GM12891 (cell line): Measurements from ENCODE around the gene RPL35.

Experiments
- DNase-seq: peaks from one replicate; pipeline ENCODE4 v3.0.0; 2011; ENCODE audit warnings: low spot score; ENCODE audit not compliant: insufficient read length
- FAIRE-seq: peaks from 2 replicates; lab custom pipeline; 2011; peaks lifted over from hg19 to GRCh38; lab: Jason Lieb, UNC
- PAX5 ChIP-seq: IDR thresholded peaks from 2 replicates; pipeline ENCODE4 v1.6.1; 2011; ENCODE audit warnings: low read length, moderate library complexity, mild to moderate bottlenecking; ENCODE audit not compliant: insufficient read depth, severe bottlenecking
- POLR2A ChIP-seq: IDR thresholded peaks from 2 replicates; pipeline ENCODE4 v1.6.1; 2011; ENCODE audit warnings: low read depth, low read length, control low read depth
- POLR2AphosphoS5 ChIP-seq: IDR thresholded peaks from 2 replicates; pipeline ENCODE4 v1.6.1; 2011; ENCODE audit warnings: low read depth, low read length, control low read depth
- POU2F2 ChIP-seq: IDR thresholded peaks from 2 replicates; pipeline ENCODE4 v1.6.1; 2011; ENCODE audit warnings: low read depth, mild to moderate bottlenecking, control low read depth, low read length, moderate library complexity
- SPI1 ChIP-seq: IDR thresholded peaks from 2 replicates; pipeline ENCODE4 v1.6.1; 2011; ENCODE audit warnings: low read depth, low read length, control low read depth
- TAF1 ChIP-seq: IDR thresholded peaks from 2 replicates; pipeline ENCODE4 v1.6.1; 2011; ENCODE audit warnings: low read depth, low read length, control low read depth

RPL35 gene

DNA sequence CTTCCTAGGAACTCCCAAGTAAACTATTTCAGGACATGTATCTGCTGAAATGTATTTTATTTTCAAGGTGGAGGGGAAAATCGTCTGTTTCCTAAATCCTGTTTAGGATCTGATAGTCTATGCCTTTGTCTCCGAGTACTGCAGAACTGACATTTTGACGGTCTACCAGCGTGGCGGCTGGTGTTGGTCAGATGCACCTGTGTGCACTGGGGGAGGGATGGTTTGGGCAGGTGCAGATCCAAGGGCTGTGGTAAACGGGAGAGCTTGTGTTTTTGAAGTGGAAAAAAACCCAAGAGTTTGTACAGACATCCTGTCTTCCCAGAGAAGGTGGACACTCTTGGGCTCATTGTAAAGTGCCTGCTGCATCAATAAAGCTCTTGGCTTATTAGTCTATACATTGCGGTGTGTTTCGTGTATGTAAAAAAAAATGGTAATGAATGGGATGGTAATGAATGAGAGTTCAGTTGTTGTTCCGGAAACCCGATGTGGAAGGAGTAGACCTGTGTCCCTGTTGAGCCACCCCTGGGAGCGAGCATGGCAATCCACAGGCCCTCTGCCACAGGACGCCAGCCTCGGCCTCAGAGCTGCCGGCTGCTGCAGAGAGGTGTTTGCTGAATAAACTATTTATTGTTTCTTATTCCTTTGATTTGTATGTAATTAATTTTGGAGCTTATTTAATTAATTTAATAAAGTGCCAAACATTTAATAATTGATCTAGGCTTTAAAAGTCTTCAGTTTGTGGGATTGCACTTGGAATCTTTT lies 15.4 kb upstream of the RPL35 start:
- no peak for FAIRE-seq
- TF ChIP-seq PAX5 (no peak), SPI1 (no peak), TAF1 (no peak), POLR2AphosphoS5 (peak; percentile 19; the same call in 1 of the 2 replicates), POLR2A (no peak), POU2F2 (no peak)
- DNase-seq, result no peak

DNA sequence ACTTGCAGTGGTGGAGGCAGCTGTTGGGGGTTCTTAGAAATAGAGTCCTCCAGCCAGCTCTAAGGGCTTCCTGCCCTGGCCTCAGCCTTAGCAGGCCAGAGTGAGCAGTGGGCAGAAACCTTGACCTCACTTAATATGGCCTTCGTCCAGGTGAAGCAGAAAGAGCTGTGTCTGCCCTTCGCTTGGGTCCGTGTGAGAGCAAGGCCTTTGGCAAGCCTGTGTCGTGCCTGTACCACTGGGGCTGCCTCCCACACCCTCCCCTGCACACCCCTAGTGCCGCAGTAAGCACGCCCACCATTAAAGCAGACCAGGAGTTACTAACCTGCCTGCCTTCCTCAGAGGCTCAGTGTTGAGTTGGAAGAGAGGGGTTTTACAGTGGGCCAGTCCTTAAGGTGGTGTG lies 13.7 kb upstream of the RPL35 start:
- no peak for TF ChIP-seq SPI1
- no peak for TF ChIP-seq PAX5
- TF ChIP-seq POLR2A, result no peak
- no peak for FAIRE-seq

DNA sequence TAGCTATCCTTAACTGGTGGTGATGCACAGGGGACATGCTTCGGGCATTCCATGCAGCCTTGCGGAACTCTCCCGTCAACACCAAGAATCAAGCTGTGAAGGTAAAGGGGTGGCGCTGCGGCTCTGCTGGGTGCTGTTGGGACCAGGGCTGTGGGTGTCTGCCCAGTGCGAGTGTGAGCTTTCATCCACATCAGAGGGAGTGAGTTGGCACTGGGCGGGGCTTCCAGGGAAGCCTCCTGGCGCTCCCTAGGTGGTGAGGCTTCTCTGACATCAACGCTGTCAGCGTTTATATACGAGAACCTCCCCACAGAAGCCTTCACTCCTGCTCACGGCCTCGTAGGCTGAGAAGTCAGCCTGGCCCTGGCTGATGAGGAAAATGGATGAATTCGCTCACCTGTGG lies 11.9 kb upstream of the RPL35 start:
- DNase-seq, result no peak
- TF ChIP-seq TAF1 (no peak), POLR2AphosphoS5 (no peak), POU2F2 (no peak), PAX5 (no peak), POLR2A (no peak)
- no peak for FAIRE-seq

More for the DNA sequence above, 13.7 kb upstream of the RPL35 start:
- no peak for DNase-seq

DNA sequence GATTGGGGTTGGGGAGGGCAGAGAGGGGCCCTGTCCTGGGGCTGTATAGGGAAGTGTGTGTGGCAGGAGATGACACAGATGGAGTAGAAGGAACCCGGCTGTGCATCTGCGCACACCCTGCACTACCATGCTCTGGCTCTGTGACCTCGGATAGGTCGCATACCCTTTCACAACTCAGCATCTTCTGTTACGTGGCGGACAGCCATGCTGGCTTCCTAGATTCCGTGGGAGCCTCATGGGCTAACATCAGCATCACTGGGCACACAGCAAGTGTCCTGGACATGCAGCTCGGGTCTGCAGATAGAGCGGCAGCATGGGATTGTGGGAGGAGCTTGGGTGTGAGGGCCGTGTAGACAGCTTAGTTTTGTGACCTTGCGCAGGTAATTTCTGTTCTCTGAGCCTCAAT lies 9.4 kb upstream of the RPL35 start:
- FAIRE-seq, result no peak
- TF ChIP-seq POLR2AphosphoS5 (0 out of 2 replicates have a peak, but pooled peaks have one; percentile 5), POU2F2 (no peak), POLR2A (0 out of 2 replicates have a peak, but pooled peaks have one; percentile 26)
- no peak for DNase-seq

DNA sequence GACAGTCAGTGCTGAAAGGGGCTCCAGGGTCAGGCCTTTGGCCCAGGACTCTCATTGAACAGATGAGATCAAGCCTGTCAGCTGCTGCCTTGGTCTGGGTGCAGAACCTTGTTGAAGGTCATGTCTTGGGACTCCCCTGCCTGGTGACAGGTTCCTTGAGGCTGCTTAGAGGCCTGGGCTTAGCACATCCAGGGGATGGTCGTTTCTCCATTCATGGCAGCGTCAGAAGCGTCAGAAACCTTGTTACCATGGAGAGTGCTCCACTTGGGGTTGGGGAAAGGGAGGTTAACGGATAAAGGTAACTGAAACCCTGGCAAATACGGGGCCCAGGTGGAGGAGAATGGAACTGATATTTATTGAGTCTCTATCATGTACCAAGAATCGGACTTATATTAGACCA lies 9.0 kb upstream of the RPL35 start:
- DNase-seq (no peak), FAIRE-seq (no peak)
- no peak for TF ChIP-seq SPI1
- TF ChIP-seq POLR2AphosphoS5, result no peak
- no peak for TF ChIP-seq TAF1
- TF ChIP-seq POU2F2, result no peak
- TF ChIP-seq POLR2A, result no peak
- no peak for TF ChIP-seq PAX5

DNA sequence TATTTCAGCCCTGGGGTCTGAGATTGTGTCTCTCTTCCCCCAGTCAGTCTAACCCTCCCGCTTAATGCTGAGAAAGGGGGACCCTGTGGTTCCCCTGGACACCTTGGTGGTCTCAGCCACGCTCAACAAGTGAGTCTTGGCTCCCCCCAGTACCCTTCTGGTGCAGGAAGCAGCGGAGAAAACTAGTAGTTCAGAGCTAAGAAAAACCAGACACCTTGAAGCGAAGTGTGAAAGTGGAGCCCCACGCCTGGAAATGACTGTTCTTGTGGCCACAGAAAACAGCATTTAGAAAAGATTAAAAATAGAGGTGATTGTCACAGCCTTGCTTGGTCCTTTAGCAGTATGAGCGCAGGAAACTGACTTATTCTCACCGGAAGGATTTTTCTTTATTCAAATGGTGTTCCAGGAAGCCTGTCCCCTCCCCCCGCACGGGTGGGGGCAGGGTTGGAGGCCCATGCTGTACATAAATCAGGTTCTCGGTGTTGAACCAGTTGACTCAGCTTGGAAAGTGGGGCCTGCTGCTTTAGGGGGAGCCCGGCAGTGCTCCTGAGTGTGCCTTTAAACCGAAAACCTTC lies 8.3 kb upstream of the RPL35 start:
- peak; percentile 71; the same call in 1 of the 2 replicates for TF ChIP-seq POLR2A
- TF ChIP-seq PAX5, result no peak
- TF ChIP-seq POU2F2, result peak; percentile 95
- peak; percentile 60 for TF ChIP-seq TAF1
- 0 out of 2 replicates have a peak, but pooled peaks have one; percentile 0 for TF ChIP-seq SPI1
- peak; percentile 78 for TF ChIP-seq POLR2AphosphoS5
- FAIRE-seq (peak; percentile 31), DNase-seq (no peak)

DNA sequence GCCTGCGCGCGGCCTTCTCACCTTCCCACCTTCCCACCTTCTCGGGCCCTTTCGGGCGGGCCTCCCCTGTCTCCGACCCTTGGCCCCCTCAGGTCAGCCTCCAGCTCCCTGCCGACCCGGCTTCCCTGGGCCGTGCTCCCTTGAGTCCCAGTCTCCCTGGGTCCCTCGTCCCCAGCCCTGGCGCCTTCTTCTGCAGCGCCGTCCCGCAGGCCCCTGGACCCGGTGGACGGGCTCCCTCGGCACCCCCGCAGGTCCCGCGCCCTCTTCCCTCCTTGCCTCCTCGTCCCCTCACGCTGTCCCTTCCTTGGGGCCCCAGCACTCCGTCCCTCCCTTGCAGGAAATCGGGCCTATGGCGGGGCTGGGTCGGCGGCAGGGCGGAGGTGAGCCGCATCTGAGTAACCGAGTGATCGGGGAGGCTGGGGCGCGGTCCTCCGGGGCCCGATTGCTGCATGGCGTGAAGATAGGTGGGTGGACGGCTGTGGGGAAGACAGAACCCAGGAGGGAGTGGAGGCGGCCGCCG lies 7.8 kb upstream of the RPL35 start:
- TF ChIP-seq PAX5 (no peak), POU2F2 (no peak), POLR2AphosphoS5 (no peak), SPI1 (no peak), POLR2A (no peak), TAF1 (no peak)
- FAIRE-seq, result no peak
- DNase-seq, result no peak

DNA sequence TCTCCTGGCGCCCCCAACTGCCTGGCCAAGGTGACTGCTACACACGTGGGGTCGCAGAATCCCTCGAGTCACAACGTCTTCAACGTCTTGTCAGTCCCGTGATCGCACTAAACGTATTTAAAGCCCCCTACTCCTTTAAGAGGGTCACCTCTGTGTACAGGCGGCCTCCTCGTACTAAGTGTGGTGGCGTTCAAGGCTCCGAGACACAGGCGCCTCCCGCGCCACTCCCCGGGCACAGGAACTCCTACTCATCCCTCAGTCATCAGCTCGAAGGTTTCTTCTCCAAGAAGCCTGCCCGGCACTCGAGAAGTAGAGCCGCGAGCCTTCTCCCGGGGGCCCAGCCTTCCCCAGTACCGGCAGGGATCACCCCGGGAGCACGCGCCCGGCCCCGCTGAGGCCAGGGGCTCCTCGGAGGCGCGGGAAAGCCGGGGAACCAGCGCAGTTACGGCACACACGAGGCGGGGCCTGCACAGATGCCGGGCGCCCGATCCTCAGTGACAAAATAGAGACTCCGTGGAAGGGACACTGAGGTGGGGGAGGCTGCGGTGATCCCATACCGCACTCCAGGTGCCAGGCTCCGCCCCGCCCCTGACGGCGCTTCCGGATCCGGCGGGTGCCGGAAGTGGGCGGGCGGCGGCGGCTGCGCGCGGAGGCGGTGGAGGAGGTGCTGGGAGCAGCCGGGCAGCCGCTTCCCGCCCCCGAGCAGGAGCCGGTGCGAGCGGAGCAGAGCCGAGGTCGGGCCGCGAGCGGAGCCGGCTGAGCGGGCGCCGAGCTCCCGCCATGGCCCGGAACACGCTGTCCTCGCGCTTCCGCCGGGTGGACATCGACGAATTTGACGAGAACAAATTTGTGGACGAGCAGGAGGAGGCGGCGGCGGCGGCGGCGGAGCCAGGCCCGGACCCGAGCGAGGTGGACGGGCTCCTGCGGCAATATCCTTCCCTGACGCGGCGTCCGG lies 7.0 kb upstream of the RPL35 start:
- DNase-seq (peak; percentile 95), FAIRE-seq (peak; percentile 69)
- peak; percentile 87 for TF ChIP-seq TAF1
- TF ChIP-seq POU2F2, result peak; percentile 64
- TF ChIP-seq POLR2A, result peak; percentile 82
- no peak for TF ChIP-seq PAX5
- no peak for TF ChIP-seq SPI1
- peak; percentile 84 for TF ChIP-seq POLR2AphosphoS5

DNA sequence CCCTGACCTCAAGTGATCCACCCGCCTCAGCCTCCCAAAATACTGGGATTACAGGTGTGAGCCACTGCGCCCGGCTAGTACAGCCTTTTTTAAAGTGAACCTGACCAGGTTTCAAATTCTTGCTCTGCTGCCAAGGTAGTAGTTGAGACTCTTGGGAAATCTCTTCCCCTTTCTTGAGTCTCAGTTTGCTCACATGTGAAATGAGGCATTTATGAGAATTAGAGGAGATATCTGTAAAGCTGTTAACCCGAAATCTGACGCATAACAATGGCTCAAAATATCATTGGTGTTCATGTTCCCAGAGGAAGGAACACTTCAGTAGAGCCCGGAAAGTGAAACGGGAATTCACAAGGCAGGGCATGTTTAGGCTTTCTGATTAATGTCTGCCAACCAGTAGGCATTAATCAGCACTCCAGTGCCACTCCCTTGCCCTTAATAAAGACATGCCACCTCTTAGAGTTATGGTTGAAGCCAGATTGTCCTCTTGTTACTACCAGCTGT lies 1.7 kb upstream of the RPL35 start:
- no peak for TF ChIP-seq TAF1
- no peak for TF ChIP-seq POLR2A
- DNase-seq (no peak), FAIRE-seq (no peak)
